COR-L47 (cell line): ENCODE data around the gene CEACAM16.
"Not testable (repeated sequence)": the region's sequence is repeated elsewhere in the genome, so short reads cannot be mapped to it uniquely, and the experiment has no call there.

Experiments used
- DNase-seq: peaks from one replicate; lab custom pipeline; 2025; lab: John Stamatoyannopoulos, UW

CEACAM16 gene

GRCh38 chr19:44698492-44699201 lies at the start of gene CEACAM16:
CEACAM16 (plus strand) TSS chr19:44699151; CDS start chr19:44701457, 2,306 bp downstream.
- no peak for DNase-seq

GRCh38 chr19:44649578-44650145 lies 49.3 kb upstream of the CEACAM16 start:
- DNase-seq, result peak; percentile 46

GRCh38 chr19:44653343-44653742 lies 45.6 kb upstream of the CEACAM16 start:
- no peak for DNase-seq

GRCh38 chr19:44653977-44654774 lies 44.8 kb upstream of the CEACAM16 start:
- peak; percentile 15 for DNase-seq

- peak; percentile 25 for DNase-seq
These were observed 41.6 kb upstream of the CEACAM16 start for GRCh38 chr19:44657211-44657921.

- DNase-seq, result no peak
These were observed 40.8 kb upstream of the CEACAM16 start for GRCh38 chr19:44658069-44658733.

- no peak for DNase-seq
These were observed 38.9 kb upstream of the CEACAM16 start for GRCh38 chr19:44660081-44660480.

- DNase-seq, result no peak
These were observed 37.7 kb upstream of the CEACAM16 start for GRCh38 chr19:44661205-44661604.

GRCh38 chr19:44661904-44662303 lies 37.0 kb upstream of the CEACAM16 start:
- DNase-seq, result no peak

GRCh38 chr19:44662691-44663385 lies 36.1 kb upstream of the CEACAM16 start:
- DNase-seq, result no peak

- no peak for DNase-seq
These were observed 35.0 kb upstream of the CEACAM16 start for GRCh38 chr19:44663996-44664395.

GRCh38 chr19:44664976-44665375 lies 34.0 kb upstream of the CEACAM16 start:
- no peak for DNase-seq

- DNase-seq, result no peak
These were observed 31.9 kb upstream of the CEACAM16 start for GRCh38 chr19:44666852-44667556.

- no peak for DNase-seq
These were observed 29.8 kb upstream of the CEACAM16 start for GRCh38 chr19:44668985-44669764.

GRCh38 chr19:44670027-44670426 lies 28.9 kb upstream of the CEACAM16 start:
- DNase-seq, result not testable (repeated sequence)

- no peak for DNase-seq
These were observed 27.6 kb upstream of the CEACAM16 start, which contains the start of gene CEACAM19 for GRCh38 chr19:44671400-44671799. CEACAM19 (plus strand) TSS chr19:44671482; CDS start chr19:44671932, 450 bp downstream.

GRCh38 chr19:44672226-44672625 lies 26.7 kb upstream of the CEACAM16 start:
- no peak for DNase-seq

- no peak for DNase-seq
These were observed 25.4 kb upstream of the CEACAM16 start for GRCh38 chr19:44673510-44673909.

- no peak for DNase-seq
These were observed 23.4 kb upstream of the CEACAM16 start for GRCh38 chr19:44675521-44675920.
